ENCODE measurements around the gene ACTN4.

DNA sequence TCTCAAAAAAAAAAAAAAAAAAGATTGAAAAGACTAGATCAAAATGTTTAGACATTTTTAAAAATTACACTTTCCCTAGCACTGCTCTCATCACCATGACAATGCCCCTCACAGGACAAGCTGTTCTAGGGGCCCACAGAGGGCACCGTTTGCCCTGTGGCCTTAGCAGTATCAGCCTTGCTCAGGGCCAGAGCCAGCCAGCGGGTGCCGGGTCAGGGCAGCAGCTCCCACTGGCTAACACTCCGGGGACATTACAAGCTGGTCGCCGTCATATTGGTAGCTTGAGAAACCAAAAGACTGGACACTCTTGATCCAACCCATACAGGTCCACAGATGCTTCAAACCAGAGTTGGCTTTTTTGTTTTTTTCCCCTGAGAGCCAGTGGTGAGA, 78.8 kb downstream of the ACTN4 start:
- TF ChIP-seq TAF1 (IDR thresholded peaks at IDR 0.05; ENCODE audit: borderline replicate concordance, low read depth, low read length) = no peak
- no peak for TF ChIP-seq POLR2A (IDR thresholded peaks at IDR 0.05; ENCODE audit: low read depth, low read length)

Measured in GM12892 (cell line).